HL-60 (cell line): ENCODE measurements around the gene COBLL1.

Experiments
- DNase-seq, 2 experiments: peaks; one replicate each; pipeline ENCODE4 v3.0.0-alpha.2; 2010 to 2020; ENCODE audit warnings: low read depth in 1 of 2, low spot score in 1 of 2
- H3K27ac ChIP-seq: fragments of 250-450 bp; sonication (Bioruptor Pico); replicated peaks from 2 replicates; pipeline ENCODE4 v1.5.1; 2020; ENCODE audit warnings: mild to moderate bottlenecking, moderate library complexity
- H3K27me3 ChIP-seq: fragments of 250-450 bp; sonication (Bioruptor Pico); 2 replicates; pipeline ENCODE4 v1.5.1; 2021; ENCODE audit warnings: mild to moderate bottlenecking, moderate library complexity; ENCODE audit not compliant: insufficient read depth, poor library complexity, severe bottlenecking
- H3K4me3 ChIP-seq: replicated peaks from 2 replicates; pipeline ENCODE4 v1.5.1; 2011; ENCODE audit warnings: mild to moderate bottlenecking, control low read depth, low read length; ENCODE audit not compliant: insufficient read depth
- CTCF ChIP-seq: IDR thresholded peaks from one replicate; pipeline ENCODE4 v1.5.1; 2011; ENCODE audit warnings: low read length, control low read depth, inconsistent platforms; ENCODE audit not compliant: insufficient read depth
- GABPA ChIP-seq: IDR thresholded peaks from 2 replicates; pipeline ENCODE4 v1.6.1; 2012; ENCODE audit warnings: low read depth
- POLR2AphosphoS5 ChIP-seq: IDR thresholded peaks from 2 replicates; pipeline ENCODE4 v1.6.1; 2012; ENCODE audit warnings: low read depth
- REST ChIP-seq: IDR thresholded peaks from 2 replicates; pipeline ENCODE4 v1.6.1; 2012; ENCODE audit warnings: low read depth; ENCODE audit not compliant: insufficient replicate concordance
- SPI1 ChIP-seq: IDR thresholded peaks from 2 replicates; pipeline ENCODE4 v1.6.1; 2012; ENCODE audit warnings: low read depth, mild to moderate bottlenecking, borderline replicate concordance

The COBLL1 gene

GRCh38 chr2:164771897-164772296 lies 69.7 kb downstream of the COBLL1 start:
- no peak overlapping the region for H3K27ac ChIP-seq
- no peak overlapping the region for H3K4me3 ChIP-seq
- TF ChIP-seq CTCF (no peak), REST (no peak), SPI1 (no peak), GABPA (no peak), POLR2AphosphoS5 (no peak)
- DNase-seq, result no peak
- no peaks in the 10 kb centered on the region for H3K27me3 ChIP-seq

- H3K4me3 ChIP-seq, result no peak overlapping the region
- no peaks in the 10 kb centered on the region for H3K27me3 ChIP-seq
- DNase-seq, result no peak
- H3K27ac ChIP-seq, result no peak overlapping the region
- TF ChIP-seq GABPA (no peak), SPI1 (no peak)
These were observed 71.2 kb downstream of the COBLL1 start for GRCh38 chr2:164770421-164770916.

- TF ChIP-seq POLR2AphosphoS5 (no peak), SPI1 (no peak), CTCF (no peak), GABPA (no peak), REST (no peak)
- DNase-seq, result no peak
- Histone ChIP-seq H3K27ac (no peak overlapping the region), H3K27me3 (no peaks in the 10 kb centered on the region), H3K4me3 (no peak overlapping the region)
These were observed 74.7 kb downstream of the COBLL1 start for GRCh38 chr2:164766954-164767320.

GRCh38 chr2:164766216-164766953 lies 75.2 kb downstream of the COBLL1 start:
- no peaks in the 10 kb centered on the region for H3K27me3 ChIP-seq
- no peak for TF ChIP-seq POLR2AphosphoS5
- TF ChIP-seq GABPA, result no peak
- TF ChIP-seq CTCF, result no peak
- TF ChIP-seq REST, result no peak
- no peak for TF ChIP-seq SPI1
- DNase-seq, result no peak
- no peak overlapping the region for H3K4me3 ChIP-seq
- no peak overlapping the region for H3K27ac ChIP-seq
